Naive B cell (primary cell): ENCODE results near the gene PRKCA. TPM values are rescaled to one million over a fixed set of nuclear protein-coding genes. Genes with fewer than 3 reads are reported as not detected.

Source experiments
- ATAC-seq, 2 donors: fragments of 150-1000 bp; cut with Tn5 transposase; 2 replicates each; pipeline ENCODE4 v1.10.0; 2021; ENCODE audit warnings: low read depth in 2 of 2, mild to moderate bottlenecking in 2 of 2, moderate library complexity in 2 of 2
- DNase-seq: peaks from one replicate; pipeline ENCODE4 v3.0.0; 2022
- H3K27ac Mint-ChIP-seq, 6 donors: one replicate each; pipeline ENCODE4 v1.8.0; 2020 to 2022; ENCODE audit warnings: mild to moderate bottlenecking in 6 of 6, mixed read lengths in 6 of 6, moderate library complexity in 5 of 6, inconsistent platforms in 2 of 6
- H3K27me3 Mint-ChIP-seq, 3 donors: one replicate each; pipeline ENCODE4 v1.8.0; 2021 to 2022; ENCODE audit warnings: mixed read lengths in 3 of 3, mild to moderate bottlenecking in 1 of 3
- H3K36me3 Mint-ChIP-seq, 2 donors: one replicate each; pipeline ENCODE4 v1.8.0; 2020 to 2022; ENCODE audit warnings: mixed read lengths in 2 of 2, inconsistent platforms in 1 of 2, mild to moderate bottlenecking in 1 of 2
- H3K4me1 Mint-ChIP-seq, 3 donors: one replicate each; pipeline ENCODE4 v1.8.0; 2020 to 2022; ENCODE audit warnings: mixed read lengths in 3 of 3, inconsistent platforms in 1 of 3, mild to moderate bottlenecking in 1 of 3, moderate library complexity in 1 of 3
- H3K4me3 Mint-ChIP-seq, 8 donors: one replicate each; pipeline ENCODE4 v1.8.0; 2020 to 2022; ENCODE audit warnings: mild to moderate bottlenecking in 8 of 8, mixed read lengths in 8 of 8, moderate library complexity in 8 of 8, inconsistent platforms in 2 of 8
- H3K9me3 Mint-ChIP-seq, 7 donors: one replicate each; pipeline ENCODE4 v1.8.0; 2020 to 2022; ENCODE audit warnings: mixed read lengths in 7 of 7, mild to moderate bottlenecking in 5 of 7, inconsistent platforms in 2 of 7, moderate library complexity in 1 of 7
- polyA plus RNA-seq, 6 donors: library from polyadenylated mRNA; unstranded; fragments of 300-500 nt; fragmentation: Illumina TruSeq; gene quantifications; one replicate each; pipeline ENCODE4 v1.2.3, GENCODE V29; 2021; ENCODE audit warnings: low read depth in 6 of 6

Gene PRKCA
- polyA plus RNA-seq, 6 donors from 2014 or later: 0.03 to 0.06 TPM; not detected in 4

- H3K4me3 Mint-ChIP-seq: no peak overlapping the region
- H3K9me3 Mint-ChIP-seq: peaks cover 0 to 7% (median 2%) of the 10 kb centered on the region in 7 donors
- no peaks in the 10 kb centered on the region for H3K36me3 Mint-ChIP-seq
- H3K27me3 Mint-ChIP-seq: peaks cover 0 to 14% (median 0%) of the 10 kb centered on the region in 3 donors
- DNase-seq (no peak), ATAC-seq (no peak)
- H3K4me1 Mint-ChIP-seq: no peaks in the 10 kb centered on the region
- H3K27ac Mint-ChIP-seq: no peak overlapping the region
Observed at GRCh38 chr17:66855204-66855603, 552.8 kb downstream of the PRKCA start.

GRCh38 chr17:66858226-66859083, 556.0 kb downstream of the PRKCA start:
- no peak for ATAC-seq
- no peak overlapping the region for H3K4me3 Mint-ChIP-seq

GRCh38 chr17:66859353-66859752, 556.9 kb downstream of the PRKCA start:
- DNase-seq (no peak), ATAC-seq (no peak)
- Mint-ChIP-seq H3K4me3 (no peak overlapping the region), H3K9me3 (peaks cover 2 to 18% (median 8%) of the 10 kb centered on the region in 7 donors), H3K27ac (no peak overlapping the region), H3K4me1 (no peaks in the 10 kb centered on the region), H3K27me3 (peaks cover 0 to 25% (median 8%) of the 10 kb centered on the region in 3 donors), H3K36me3 (no peaks in the 10 kb centered on the region)

More at GRCh38 chr17:66858226-66859083, 556.0 kb downstream of the PRKCA start:
- Mint-ChIP-seq H3K27me3 (peaks cover 0 to 20% (median 6%) of the 10 kb centered on the region in 3 donors), H3K4me1 (no peaks in the 10 kb centered on the region), H3K36me3 (no peaks in the 10 kb centered on the region), H3K27ac (no peak overlapping the region), H3K9me3 (peaks cover 2 to 12% (median 5%) of the 10 kb centered on the region in 7 donors)
- no peak for DNase-seq

GRCh38 chr17:66860204-66860603, 557.8 kb downstream of the PRKCA start:
- DNase-seq (no peak), ATAC-seq (no peak)
- no peaks in the 10 kb centered on the region for H3K36me3 Mint-ChIP-seq
- H3K4me1 Mint-ChIP-seq: no peaks in the 10 kb centered on the region
- H3K4me3 Mint-ChIP-seq: no peak overlapping the region
- peaks cover 0 to 14% (median 9%) of the 10 kb centered on the region in 7 donors for H3K9me3 Mint-ChIP-seq
- no peak overlapping the region for H3K27ac Mint-ChIP-seq
- peaks cover 0 to 25% (median 8%) of the 10 kb centered on the region in 3 donors for H3K27me3 Mint-ChIP-seq

Other genes with a start within 250 kb of the PRKCA start
- 1 to 10 TPM; 1.1 to 2.5 (median 1.6) TPM for gene CEP112, start 110.5 kb upstream of the PRKCA start, polyA plus RNA-seq
- gene APOH, start 73.2 kb upstream of the PRKCA start, polyA plus RNA-seq: not detected